GM19455 (cell line): ENCODE measurements around the gene GPAT2.
"Not testable (repeated sequence)": the region's sequence is repeated elsewhere in the genome, so short reads cannot be mapped to it uniquely, and the experiment has no call there.

Experiments used
- ATAC-seq: cut with Tn5 transposase; IDR thresholded peaks from one replicate; pipeline ENCODE4 v1.9.1; 2021; ENCODE audit not compliant: unreplicated experiment

The GPAT2 gene

DNA sequence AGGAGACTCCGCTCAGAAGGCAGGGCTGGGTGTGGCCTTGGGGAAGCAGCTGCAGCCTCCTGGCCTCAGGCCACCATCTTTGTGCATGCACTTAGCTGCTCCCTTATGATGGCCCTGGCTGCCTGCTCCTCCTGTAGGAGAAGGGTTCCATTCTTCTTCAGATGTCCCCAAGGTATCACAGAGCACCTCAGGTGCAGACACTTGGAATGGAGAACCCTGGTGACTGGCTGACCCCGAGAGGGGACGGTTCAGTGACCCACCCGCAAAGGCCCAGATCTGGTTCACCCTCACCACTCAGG is 9.6 kb downstream of the GPAT2 start:
- no peak for ATAC-seq

DNA sequence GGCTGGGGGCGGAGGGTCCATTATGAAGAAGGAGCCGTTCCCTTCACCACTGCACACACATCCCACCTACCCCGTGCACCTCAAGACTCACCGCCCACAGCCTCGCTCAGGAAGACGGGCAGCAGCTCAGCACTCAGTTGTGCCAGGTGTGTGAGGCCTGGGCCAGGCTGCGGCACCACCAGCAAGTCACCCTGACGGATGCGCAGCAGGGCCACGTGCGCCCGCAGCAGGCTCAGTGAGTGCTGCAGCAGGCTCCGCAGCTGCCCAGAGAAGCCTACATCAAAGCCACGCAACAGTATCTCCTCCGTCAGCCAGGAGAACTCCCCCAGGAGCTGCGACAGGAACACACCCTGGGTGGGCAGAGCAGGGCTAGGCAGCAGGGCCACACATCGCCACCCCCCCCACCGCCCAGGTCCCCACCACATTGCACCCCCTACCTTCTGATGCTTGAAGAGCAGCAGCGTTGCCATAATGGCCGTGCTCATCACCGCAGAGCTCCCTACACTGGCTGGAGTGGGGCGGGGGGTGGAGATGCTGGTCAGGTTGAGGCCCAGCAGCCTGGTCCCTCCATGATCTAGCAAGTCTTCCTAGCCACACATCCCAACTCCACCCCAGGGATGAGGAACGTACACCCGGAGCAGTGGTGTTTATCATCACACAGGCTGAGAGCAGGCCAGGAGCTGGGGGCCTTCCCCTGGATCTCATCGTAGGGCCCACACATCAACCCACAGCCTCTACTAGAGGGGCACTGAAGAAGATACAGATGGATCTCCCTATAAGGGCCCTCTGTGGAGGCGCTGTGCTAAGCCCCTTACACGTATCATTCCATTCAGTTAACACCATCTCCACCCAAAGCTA is 10.2 kb downstream of the GPAT2 start:
- ATAC-seq: no peak

DNA sequence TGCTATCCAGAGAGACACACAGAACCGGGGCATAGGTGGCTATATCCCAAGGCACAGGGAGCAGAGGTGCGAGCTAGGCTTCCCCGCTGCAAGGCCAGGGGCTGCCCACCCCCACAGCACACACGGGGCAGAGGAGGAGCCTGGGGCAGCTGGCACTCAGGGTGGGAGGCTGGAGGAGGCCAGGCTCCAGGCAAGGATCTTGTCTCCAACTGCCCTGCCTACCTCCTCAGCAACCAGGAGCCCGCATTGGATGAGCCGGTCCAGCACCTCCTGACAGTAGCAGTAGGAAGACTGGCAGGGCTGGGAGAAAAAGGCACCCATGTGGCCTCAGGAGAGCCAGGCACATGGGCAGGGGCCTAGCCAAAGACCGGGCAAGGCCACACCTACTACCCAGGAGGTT is 11.0 kb downstream of the GPAT2 start:
- ATAC-seq: not testable (repeated sequence)

DNA sequence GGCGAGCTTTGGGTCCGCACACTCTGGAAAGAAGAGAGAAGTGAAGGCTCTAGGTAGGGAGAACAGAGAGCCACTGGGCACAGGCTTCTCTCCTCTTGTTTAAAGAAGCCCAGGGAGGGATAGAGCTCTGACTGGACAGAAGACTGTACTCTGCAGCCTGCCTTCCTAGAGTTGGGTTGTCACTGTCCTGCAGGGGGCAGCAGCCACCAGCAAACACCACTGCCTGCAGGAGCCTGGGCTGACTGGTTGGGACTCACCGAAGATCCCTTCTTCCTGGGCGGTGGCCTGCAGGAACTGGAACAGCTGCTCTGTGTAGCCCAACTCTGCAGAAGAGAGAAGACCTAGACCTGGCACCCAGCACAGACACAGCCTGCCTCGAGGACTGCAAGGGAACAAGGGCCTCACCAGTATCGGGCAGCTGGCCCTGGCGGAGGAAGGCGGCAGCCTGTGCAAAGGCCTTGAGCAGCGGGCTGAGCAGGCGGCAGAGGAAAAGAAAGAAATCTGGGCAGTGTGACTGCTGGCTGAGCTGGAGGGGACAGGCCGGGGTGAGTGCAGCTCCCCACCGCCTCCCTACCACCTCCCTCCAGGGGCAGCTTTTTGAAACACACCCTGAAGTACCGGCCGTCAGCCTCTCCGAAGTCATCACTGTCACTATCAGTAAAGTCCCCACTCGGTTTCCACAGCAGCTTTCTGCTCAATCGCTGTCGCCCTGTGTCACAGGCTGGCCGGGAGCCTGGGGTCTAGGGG is 11.8 kb downstream of the GPAT2 start:
- not testable (repeated sequence) for ATAC-seq

DNA sequence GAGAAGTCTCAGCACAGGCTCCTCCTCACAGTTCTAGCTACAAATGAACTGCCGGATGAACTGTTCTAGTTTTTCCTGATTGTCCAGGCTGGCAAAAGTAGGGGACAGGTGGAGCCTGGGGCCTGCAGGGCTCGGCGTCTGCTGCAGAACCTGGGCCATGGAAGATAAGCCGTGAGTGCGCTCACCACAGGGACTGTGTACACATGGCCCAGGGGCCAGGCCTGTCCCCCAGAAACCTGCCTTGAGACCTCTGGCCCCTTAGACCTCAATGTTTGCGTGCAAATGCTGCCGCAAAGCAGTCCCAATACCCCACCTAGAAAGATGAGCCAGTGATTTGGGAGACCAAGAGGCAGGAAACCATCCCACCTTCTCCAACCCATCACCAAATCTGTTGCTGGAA is 12.6 kb downstream of the GPAT2 start:
- not testable (repeated sequence) for ATAC-seq

DNA sequence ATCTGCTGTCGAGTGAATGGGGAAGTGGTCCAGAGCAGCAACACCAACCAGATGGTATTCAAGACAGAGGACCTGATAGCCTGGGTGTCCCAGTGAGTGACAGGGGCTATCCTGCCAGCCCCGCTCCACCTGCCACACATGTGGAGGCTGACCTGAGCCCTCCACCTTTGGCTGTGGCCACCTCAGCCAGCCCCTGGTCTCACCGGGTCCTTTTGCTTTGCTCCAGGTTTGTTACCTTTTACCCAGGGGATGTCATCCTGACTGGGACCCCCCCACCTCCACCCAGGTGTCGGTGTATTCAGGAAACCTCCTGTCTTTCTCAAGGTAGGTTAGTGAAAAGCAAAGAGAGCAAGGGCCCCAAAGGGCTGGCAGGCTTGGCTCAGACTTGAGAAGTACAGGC is 13.6 kb downstream of the GPAT2 start:
- not testable (repeated sequence) for ATAC-seq

DNA sequence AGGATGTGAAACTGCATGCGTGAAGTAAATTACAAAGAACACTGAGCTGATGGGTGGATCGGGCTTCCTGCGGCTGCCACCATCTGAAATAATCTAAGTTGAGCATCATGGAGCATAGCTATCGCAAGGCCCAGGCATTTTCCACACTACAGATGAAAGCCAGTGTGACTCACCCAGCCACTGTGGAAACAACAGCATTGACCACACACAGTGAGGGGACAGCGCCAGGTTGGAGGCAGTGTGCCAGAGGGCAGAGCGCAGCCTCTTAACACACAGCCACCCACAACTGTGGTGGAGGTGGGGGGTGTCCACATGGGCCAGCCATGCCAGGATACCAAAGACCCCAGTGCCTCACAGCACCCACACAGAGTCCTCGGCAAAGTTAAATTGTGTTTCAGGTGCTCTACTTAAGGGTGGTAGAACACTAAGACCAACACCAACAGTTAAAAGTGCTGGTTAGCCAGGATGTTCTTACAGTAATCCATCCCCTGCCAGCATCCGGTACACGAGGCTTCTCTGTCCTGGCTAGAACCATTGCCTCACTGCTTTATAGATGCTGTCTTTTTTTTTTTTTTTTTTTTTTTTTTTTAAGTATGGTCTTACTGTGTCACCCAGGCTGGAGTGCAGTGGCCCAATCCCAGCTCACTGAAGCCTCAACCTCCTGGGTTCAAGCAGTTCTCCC is 14.7 kb downstream of the GPAT2 start:
- not testable (repeated sequence) for ATAC-seq

DNA sequence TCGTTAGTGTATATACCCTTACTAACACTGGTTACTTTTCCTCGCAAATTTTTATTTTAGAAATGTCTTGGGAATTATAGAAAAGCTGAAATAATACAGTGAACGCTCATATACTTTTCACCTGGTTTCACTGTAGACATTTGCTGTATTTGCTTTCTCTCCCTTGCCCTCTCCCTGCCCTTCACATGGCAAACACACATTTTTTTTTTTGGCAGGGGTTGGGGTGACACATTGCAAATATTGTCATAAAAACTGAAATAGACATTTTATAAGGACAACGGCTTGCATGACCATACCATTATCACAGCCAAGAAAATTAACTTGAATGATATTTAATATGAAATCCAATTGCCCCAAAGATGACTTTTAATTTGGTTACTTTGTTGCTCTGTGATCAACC is 18.4 kb downstream of the GPAT2 start:
- not testable (repeated sequence) for ATAC-seq

DNA sequence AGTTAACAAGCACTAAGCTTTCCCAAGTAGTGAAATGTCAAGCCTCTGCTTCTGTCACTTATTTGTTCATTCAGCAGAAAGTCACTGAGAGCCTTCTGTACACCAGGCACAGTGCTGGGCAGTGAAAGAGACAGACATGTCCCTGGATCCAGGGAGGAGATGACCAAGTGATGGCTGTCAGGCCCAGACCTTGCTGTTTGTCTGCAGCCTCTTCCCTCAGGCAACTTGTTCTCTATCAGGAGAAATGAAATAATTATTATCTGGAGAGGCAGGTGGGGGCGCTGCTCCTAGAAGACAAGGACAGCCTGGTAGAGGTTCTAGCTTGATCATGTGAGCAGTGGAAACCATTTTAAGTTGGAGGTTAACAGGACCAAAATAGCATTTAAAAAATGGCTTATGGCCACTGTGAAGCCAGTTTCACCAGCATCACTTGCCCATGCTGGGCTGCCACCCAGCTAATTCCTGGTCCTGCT is 21.9 kb downstream of the GPAT2 start:
- not testable (repeated sequence) for ATAC-seq

DNA sequence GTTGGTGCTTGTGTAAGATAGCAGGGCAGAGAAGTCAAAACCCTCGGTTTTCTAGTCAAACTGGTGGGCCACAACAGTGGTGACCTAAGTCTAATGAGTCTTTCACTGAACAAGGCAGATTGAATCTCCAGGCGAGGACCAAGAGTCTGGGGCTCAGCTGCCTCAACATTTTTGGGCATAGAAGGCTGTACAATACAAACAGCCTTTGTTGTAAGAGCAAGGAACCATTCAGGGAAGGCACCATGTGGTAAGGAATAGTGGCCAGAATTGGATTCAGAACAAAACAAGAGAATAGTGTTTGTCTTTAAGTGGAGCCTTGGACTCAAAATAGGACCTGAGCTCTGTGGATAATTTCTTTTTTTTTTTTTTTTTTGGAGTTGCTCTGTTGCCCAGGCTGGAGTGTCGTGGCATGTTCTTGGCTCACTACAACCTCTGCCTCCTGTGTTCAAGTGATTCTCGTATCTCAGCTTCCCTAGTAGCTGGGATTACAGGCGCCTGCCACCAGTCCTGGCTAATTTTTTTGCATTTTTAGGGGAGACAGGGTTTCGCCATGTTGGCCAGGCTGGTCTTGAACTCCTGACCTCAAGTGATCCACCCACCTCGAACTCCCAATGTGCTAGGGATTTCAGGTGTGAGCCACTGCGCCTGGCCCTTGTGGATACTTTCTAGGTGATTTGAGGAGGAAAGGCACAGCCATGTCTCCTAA is 22.5 kb downstream of the GPAT2 start:
- ATAC-seq: not testable (repeated sequence)

DNA sequence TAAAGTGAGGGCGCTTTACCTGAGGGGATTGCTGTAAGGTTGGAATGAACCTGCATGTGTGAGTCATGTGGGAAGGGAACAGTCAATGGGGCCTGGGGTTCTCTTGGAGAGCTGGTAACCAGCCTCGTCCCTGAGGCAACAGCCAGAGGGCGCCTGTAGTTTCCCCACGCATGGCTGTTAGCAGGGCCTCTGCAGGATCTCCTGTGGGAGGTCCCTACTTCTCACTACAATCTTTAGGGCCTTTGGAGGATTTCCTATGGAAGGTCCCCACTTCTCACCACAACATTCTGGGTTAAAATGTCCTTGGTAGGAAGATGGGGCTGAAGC is 23.6 kb downstream of the GPAT2 start:
- ATAC-seq: not testable (repeated sequence)

DNA sequence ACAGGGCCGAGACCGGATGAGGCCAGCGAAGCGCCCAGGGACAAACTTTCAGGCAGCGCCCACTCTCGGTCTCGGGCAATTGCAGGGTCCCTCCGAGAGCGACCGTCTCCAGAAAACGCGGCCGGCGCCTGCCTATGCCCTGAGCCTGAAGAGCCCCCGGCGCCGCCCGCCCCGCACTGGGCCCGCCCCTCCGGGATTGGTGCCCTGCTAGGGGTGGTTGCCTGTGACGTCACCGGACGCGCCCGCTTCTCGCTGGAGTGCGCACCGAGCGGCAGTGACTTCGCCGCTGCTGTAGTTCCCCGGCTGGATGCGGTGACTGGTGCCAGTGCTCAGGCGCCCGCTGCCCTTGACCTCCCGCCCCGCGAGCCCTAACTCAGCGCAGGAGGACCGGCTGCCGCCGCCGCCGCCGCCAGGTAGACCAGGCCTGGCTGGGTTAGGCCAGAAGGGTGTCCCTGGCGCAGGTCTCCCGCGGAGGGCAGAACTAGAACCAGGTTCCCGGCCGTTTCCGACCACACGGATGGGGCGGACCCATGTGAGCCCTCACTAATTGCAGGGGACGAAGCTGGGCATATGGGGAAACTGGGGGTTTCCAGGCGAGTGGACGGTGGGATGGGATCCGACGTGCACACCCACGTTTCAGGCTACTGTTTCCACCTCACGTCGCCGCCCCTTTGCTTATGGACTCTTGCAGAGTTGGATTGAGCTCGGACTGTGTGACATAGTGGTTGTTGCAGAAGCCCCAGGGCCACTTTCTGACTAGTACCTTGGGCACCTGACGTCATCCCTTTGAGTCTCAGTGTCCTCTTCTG is 24.2 kb downstream of the GPAT2 start:
- ATAC-seq: peak; percentile 98

DNA sequence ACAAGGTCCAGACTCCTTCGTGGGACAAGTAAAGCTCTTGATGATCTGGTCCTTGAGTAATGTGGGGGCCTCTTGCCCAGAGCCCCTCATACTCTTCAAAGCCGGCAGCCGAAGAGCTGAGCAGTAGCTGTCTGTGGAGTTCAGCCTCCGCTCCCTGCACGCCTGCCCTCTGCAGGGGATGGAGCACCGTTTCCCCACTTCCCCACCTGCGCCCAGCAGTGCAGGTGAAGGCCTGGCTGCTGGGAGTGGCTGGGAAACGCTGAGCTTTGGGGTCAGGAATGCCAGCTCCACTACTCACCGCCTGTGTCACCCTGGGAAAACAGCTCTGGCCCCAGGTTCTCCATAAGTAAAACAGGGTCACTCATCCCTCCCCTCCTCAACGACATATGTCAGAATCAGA is 24.9 kb downstream of the GPAT2 start:
- ATAC-seq: peak; percentile 4

DNA sequence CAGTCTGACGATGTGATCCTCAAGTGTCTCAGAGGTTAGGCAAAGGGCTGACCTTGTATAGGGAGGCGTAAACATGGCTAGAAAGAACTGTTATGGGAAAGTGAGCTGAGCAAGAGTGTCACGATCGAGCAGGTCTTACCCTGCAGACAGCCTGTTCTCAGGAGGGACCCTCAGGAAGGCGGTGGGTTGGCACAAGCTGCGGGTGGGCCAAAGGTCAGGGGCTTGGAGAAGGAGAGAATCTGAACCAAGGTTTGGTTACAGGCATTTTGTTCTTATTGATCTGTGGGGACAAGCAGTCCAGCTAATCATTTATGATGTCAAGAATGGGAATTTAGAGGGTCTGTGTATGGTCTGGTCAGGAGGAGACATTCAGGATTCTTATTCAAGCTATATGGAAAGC is 26.7 kb downstream of the GPAT2 start:
- ATAC-seq: not testable (repeated sequence)

DNA sequence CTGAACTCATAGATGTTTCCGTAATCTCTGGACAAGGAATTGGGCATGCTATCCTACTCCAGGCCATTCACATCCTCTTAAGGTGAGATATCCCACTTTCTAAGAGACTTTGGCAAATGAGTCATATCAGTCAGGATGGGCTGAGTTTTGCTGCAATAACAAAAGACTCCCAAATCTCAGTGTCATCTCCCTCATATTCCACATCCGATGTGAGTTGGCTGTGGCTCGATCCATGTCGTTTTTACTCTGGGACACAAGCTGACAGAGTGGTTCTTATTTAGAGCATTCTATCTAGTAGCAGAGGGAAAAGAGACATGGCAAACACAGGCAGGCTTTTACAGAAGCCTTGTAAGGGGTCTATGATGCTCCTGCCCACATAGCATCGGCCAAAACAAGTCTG is 28.5 kb downstream of the GPAT2 start:
- not testable (repeated sequence) for ATAC-seq

DNA sequence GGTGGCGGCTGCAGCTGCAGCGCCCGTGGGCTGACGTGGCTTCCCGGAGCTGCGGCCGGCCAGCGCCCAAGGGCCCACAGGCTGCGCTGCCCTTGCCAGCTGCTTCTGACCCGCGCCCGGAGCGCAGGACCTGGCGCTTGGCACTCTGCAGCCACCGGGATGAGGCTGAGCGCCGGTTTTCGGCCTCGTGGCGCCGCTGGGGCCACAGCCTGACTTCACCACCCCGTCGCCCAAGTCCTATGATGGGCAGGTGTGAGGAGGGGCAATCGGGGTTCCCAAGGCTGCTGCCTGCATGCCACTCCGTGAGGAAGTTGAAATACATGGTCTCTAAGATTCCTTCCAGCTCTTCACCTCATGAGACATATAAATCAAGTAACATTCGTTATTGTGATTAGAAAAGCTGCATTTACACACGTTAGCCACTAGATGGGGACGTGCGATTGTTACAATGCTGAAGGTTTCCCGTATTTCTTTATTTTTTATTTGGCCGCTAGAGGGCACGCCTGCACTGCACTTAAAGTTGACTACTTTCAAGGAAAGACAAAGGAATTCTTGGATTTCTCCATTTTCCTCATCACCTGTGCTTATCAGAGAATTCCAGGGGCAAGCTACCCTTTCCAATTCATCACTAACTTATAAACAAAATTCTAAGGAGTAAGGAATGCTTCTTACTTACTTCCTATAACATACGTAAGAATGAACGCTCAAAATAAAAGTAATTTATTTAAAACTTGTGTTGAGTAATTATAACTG is 42.0 kb downstream of the GPAT2 start:
- ATAC-seq: peak; percentile 45

DNA sequence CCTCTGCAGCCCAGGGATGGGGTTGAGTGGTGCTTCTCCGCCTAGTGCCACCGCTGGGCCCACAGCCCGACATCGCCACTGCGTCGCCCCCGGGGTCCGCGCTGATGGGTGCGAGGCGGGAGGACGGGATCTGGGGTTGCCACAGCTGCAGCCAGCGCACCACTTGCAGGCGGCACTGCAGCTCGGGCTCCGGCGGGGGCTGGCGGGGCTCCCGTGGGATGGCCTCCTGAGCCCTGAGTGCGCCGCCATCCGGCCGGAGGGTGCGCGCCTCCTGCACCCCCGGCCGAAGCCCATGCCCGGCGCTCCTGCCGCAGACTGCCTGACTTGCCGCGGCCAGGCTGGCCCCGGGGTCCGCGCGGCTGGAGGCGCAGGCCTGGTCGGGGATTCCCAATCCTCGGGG is 42.6 kb downstream of the GPAT2 start:
- ATAC-seq: peak; percentile 45

DNA sequence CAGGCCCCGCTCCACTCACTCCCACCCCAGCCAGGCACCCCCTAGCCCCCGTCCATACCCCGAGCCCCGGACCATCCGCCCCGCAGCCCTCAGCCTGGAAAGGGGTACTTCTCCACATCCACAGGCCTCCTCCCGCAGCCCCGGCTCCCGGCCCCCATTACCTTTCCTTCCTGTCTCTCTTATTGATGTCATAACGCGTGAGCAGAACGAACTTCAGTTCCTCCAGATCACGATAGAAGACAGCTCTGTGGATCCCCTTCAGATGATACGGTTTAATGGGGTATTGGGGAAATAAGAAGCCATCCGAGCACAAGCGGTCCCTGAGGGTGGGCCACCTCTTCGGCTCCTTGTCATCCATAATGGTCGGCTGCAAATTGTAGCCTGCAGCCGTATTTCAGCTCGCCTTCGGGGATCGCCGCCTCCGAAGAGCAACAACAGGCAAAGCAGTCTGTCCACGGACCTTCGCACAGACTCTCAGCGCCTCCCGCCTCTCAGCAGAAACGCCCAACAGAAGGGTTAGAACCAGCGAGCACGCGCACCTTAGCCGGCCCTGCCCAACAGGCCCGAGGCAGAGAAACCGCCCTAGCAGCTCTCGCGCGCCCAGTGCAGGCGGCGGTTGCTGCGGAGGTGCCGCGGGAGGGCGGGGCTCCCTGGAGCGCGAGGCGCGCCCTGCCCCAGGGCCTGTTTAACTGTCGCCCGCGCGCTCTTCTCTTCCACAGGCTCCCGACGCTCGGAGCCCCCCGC is 43.2 kb downstream of the GPAT2 start, which contains the start of gene ANKRD36C:
Gene ANKRD36C (minus strand): TSS at position 474 of the 744 bp plus-strand sequence. CDS start 116 bp downstream, at position 358.
- peak; percentile 94 for ATAC-seq

DNA sequence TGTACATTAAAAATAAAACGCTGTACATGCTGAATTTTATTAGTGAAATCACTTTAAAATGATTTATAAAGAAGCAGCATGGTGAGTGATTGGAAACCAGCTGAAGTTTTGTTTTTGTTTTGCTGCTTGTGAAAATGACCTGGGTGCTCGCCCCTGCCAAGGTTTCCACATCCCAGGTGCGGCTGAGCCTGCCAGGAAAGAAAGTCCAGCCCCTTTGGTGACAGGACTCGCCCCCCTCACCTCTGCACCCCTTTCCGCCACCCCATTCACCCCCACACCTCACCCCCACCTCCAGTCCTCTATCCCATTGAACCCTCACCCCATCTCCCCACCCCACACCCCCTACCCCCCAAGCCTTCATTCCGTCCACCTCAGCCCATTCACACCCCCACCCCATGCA is 43.8 kb downstream of the GPAT2 start:
- ATAC-seq: not testable (repeated sequence)
